HepG2 (cell line): ENCODE measurements around the gene ZNF530. TPM values are rescaled to one million over a fixed set of nuclear protein-coding genes. Genes with fewer than 3 reads are reported as not detected.
A peak's percentile ranks its signal among the peaks of the same experiment; 100 is the strongest.

Experiments used
- AKAP8 ChIP-seq: sonication (generic); formaldehyde crosslinking; IDR thresholded peaks from 2 replicates; pipeline ENCODE4 v1.5.1; 2020; ENCODE audit warnings: mild to moderate bottlenecking, missing genetic modification reagents
- ARID4A ChIP-seq: sonication (generic); formaldehyde crosslinking; IDR thresholded peaks from 2 replicates; pipeline ENCODE4 v1.5.0; 2020; ENCODE audit warnings: mild to moderate bottlenecking, missing genetic modification reagents, borderline replicate concordance
- DR1 ChIP-seq: sonication (generic); formaldehyde crosslinking; IDR thresholded peaks from 2 replicates; pipeline ENCODE4 v1.8.0; 2021; ENCODE audit warnings: mild to moderate bottlenecking, missing genetic modification reagents, inconsistent platforms
- GABPA ChIP-seq, 2 experiments: IDR thresholded peaks; 2 replicates each; pipeline ENCODE4 v1.6.1; 2011 to 2016; ENCODE audit warnings: low read depth in 2 of 2, low read length in 1 of 2, missing biosample characterization in 1 of 2, missing genetic modification characterization in 1 of 2
- KLF15 ChIP-seq: sonication (generic); formaldehyde crosslinking; IDR thresholded peaks from 2 replicates; pipeline ENCODE4 v1.8.1; 2023; ENCODE audit warnings: borderline replicate concordance, mild to moderate bottlenecking, inconsistent platforms, missing genetic modification reagents, mixed read lengths
- MAZ ChIP-seq, 2 experiments: sonication (generic) in 1 of 2; formaldehyde crosslinking in 1 of 2; IDR thresholded peaks; 2 replicates each; pipeline versions ENCODE4 v1.5.0 to v1.6.1; 2012 to 2020; ENCODE audit warnings: low read depth in 2 of 2, mild to moderate bottlenecking in 2 of 2, borderline replicate concordance in 1 of 2, improper control_type of control experiment in 1 of 2, low read length in 1 of 2, missing genetic modification reagents in 1 of 2, moderate library complexity in 1 of 2
- RBFOX2 ChIP-seq: fragments of 200-400 bp; formaldehyde crosslinking; IDR thresholded peaks from 2 replicates; pipeline ENCODE4 v1.6.1; 2017; ENCODE audit warnings: low read depth, mild to moderate bottlenecking, low read length
- RFXANK ChIP-seq: IDR thresholded peaks from 2 replicates; pipeline ENCODE4 v1.6.1; 2016
- SNAI1 ChIP-seq: sonication (generic); formaldehyde crosslinking; IDR thresholded peaks from 2 replicates; pipeline ENCODE4 v1.5.0; 2020; ENCODE audit warnings: mild to moderate bottlenecking, missing genetic modification reagents, borderline replicate concordance
- TCF7L2 ChIP-seq: IDR thresholded peaks from 2 replicates; pipeline ENCODE4 v1.6.1; 2011; ENCODE audit warnings: mild to moderate bottlenecking, low read depth, low read length, moderate library complexity
- TOE1 ChIP-seq: sonication (generic); formaldehyde crosslinking; IDR thresholded peaks from 2 replicates; pipeline ENCODE4 v1.4.0; 2020; ENCODE audit warnings: mild to moderate bottlenecking, missing genetic modification reagents
- U2AF1 ChIP-seq: fragments of 200-400 bp; formaldehyde crosslinking; optimal IDR thresholded peaks from 2 replicates; pipeline ENCODE3; 2017; ENCODE audit warnings: mild to moderate bottlenecking, low read depth, low read length
- ZNF143 ChIP-seq: sonication (generic); formaldehyde crosslinking; IDR thresholded peaks from 2 replicates; pipeline ENCODE4 v1.4.0; 2020; ENCODE audit warnings: missing genetic modification reagents
- ZNF264 ChIP-seq: sonication (generic); formaldehyde crosslinking; IDR thresholded peaks from 2 replicates; pipeline ENCODE4 v1.4.0; 2020; ENCODE audit warnings: missing genetic modification reagents
- polyA plus RNA-seq, 8 experiments: library from polyadenylated mRNA; depleted of rRNA in 3 of 8; stranded (reverse) in 7 of 8; unstranded in 1 of 8; fragments of >200 nt; fragmentation: Illumina TruSeq in 4 of 8; extraction: Trizol in 4 of 8; gene quantifications; 2 replicates each; pipeline versions ENCODE4 v1.2.1 to v1.2.3, GENCODE V29; 2011 to 2016; ENCODE audit warnings: low read depth in 4 of 8, missing spikeins in 1 of 8, mixed read lengths in 1 of 8; ENCODE audit not compliant: insufficient read depth in 1 of 8
- total RNA-seq, 5 experiments: library from RNA; depleted of rRNA; stranded (reverse); fragments of >200 nt; fragmentation: Illumina TruSeq; extraction: Trizol; gene quantifications; 2 replicates each; pipeline ENCODE4 v1.2.3, GENCODE V29; 2016; ENCODE audit warnings: low read depth in 1 of 5
- TF ChIP-seq, protein P1 (sequence below): sonication (generic); formaldehyde crosslinking; IDR thresholded peaks from 2 replicates; pipeline ENCODE4 v1.5.0; 2020; ENCODE audit warnings: missing genetic modification reagents

The ZNF530 gene
- total and polyA plus RNA-seq, 2 of the 13 experiments (the other 11 are each of a cell fraction or from before 2014, with no cell fraction given): 1.1 to 7.8 TPM

DNA sequence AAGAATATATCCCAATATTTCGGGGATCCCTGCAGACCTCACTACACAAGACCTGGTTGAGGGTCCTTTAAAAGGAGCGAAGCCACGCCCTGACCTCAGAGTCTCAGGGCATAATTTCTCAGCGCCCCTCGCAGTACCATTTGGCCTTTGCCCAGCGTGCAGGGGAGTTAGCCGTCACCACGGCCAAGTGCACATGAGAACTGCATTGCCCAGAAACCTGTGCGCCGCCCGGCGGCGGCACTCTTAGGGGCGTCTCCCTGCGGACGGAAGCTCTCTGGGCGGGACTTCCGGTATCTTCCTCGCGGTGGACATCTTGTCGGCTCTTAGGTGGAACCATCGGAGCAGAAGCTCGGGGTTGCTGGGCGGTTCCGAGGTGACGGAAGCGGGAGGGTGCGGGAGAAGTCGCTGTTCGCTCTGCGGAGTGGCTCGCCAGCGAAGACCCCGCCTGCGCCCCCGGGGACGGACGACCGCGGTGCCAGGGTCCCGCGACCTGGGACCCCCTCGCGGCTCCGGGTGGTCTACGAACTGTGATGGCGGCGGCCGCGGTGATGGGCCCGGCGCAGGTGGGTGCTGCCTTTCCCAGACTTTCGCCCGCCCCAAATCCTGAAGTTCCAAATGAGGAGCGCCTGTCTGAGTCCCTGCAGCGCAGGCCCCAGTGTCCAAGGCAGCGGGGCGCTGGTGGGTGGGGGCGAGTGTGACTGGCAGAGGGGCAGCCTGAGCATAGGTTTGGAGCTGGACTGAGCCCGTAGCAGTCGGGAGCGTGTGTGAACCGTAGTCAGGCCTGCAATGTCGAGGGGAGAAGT, 14.5 kb downstream of the ZNF530 start, which contains the start of gene ZNF134 (continued):
- TF ChIP-seq AKAP8 (CRISPR knock-in tag): peak; percentile 74; the same call in 1 of the 2 replicates
- no peak for TF ChIP-seq RFXANK (CRISPR knock-in tag)
- peak; percentile 52; the same call in 1 of the 2 replicates for TF ChIP-seq KLF15
- TF ChIP-seq U2AF1: peak; percentile 28
- TF ChIP-seq DR1: peak; percentile 57; the same call in 1 of the 2 replicates
- no peak for TF ChIP-seq TOE1 (CRISPR knock-in tag)
- no peak for TF ChIP-seq MAZ (IDR thresholded peaks at IDR 0.05; ENCODE audit: borderline replicate concordance, low read depth, low read length)
- TF ChIP-seq MAZ (CRISPR knock-in tag; IDR thresholded peaks at IDR 0.05; ENCODE audit: low read depth): peak; percentile 84
- TF ChIP-seq, protein P1, sequence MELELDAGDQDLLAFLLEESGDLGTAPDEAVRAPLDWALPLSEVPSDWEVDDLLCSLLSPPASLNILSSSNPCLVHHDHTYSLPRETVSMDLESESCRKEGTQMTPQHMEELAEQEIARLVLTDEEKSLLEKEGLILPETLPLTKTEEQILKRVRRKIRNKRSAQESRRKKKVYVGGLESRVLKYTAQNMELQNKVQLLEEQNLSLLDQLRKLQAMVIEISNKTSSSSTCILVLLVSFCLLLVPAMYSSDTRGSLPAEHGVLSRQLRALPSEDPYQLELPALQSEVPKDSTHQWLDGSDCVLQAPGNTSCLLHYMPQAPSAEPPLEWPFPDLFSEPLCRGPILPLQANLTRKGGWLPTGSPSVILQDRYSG (CRISPR knock-in tag): peak; percentile 65; the same call in 1 of the 2 replicates
- TF ChIP-seq SNAI1 (CRISPR knock-in tag): no peak
- TF ChIP-seq RBFOX2: peak; percentile 89
- TF ChIP-seq ZNF143 (CRISPR knock-in tag): peak; percentile 94
- no peak for TF ChIP-seq TCF7L2
- TF ChIP-seq ARID4A (CRISPR knock-in tag): peak; percentile 93
- peak; percentile 94 for TF ChIP-seq GABPA (IDR thresholded peaks at IDR 0.05; ENCODE audit: low read depth, low read length)
- TF ChIP-seq GABPA (CRISPR knock-in tag; IDR thresholded peaks at IDR 0.05; ENCODE audit: low read depth): peak; percentile 98
- TF ChIP-seq ZNF264 (CRISPR knock-in tag): 0 out of 2 replicates have a peak, but pooled peaks have one; percentile 33
